Stimulated activated CD8-positive, alpha-beta memory T cell treated with anti-CD3 and anti-CD28 coated beads, Interleukin-15, amount 100 ng/mL, for 1 hour (primary cell): Measurements from ENCODE around the gene C10orf105.

Source experiments
- DNase-seq: peaks from one replicate; pipeline ENCODE4 v3.0.0-alpha.2; 2020; ENCODE audit warnings: low read depth

The C10orf105 gene

GRCh38 chr10:71697938-71698709, 21.5 kb downstream of the C10orf105 start:
- DNase-seq = no peak

DNA sequence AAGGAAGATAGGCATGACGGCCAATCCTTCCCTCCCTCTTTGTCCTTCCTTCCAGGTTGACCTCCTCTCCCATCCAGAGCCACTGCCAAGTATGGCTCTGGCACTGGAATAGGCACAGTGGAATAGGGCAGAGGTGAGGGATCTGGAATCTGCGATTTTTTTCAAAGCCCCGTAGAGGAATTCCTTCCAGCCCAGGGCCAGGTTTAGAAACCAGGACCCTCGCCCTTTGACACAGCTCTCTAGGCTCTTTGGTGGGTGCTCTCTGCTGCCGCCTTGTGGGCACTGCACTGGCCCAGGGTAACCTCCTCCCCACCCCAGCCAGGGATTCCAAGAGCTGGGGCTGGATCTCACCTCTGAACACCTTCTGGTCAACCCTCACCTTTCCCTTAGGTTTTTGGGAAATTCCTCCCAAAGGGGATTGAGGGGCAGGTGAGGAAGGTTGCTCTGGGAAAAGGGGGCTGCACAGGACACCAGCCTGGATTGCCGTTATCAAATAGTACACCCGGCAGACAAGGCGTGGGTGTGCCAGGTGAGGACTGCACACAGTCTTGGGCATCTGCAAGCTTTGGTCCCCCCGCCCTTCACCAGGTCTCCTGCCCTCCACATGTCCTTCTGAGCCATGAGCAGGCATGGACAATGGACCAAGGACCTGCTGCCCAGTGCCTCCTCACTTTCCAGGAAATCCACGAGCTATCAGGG, 22.8 kb downstream of the C10orf105 start:
- DNase-seq = peak; percentile 56

DNA sequence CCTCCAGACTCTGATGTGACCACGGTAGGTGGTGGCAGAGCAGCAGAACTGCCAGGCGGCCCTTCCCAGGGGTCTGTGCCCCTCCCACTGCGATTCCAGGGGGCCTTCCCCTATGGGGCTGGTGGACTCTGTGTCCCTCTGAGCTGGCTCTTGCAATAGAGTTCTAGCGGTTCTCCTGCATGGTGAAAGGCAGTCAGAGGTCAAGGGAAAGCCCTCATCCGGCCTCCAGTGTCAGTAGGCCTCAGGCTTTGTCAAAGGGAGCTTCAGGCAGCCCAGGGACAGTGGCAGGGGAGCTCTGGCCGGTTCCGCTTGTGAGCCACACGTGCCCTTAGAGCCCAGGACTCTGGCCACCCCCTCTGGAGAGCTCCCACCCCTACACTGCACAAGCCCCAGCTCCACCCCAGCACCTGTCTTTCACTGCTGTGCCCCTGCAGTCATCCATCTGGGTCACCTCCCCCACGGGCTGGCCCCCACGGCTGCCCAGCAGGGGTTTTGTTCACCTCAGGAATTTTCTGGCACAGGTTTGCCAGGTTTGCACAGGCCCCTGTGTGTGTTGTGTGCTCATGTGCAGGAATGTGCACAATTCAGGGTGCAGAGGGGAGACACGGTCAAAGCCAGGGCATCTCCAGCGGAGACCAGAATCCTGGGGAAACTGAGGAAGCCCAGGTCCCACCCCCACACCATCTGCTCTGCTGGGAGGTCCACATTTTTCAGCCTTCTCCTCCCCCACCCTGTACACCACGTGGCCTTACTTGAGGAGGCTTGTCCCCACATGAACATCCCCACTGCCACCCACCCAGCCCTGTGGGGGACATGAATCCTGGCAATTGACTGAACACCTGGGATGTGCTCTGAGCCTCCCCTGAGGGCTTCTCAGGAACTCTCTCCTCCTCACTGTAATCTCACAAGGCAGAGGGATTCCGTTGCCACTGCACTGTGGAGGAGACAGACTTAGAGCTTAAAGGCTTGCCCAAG, 23.8 kb downstream of the C10orf105 start:
- DNase-seq = no peak

- no peak for DNase-seq
Measured at GRCh38 chr10:71694567-71694968, 25.0 kb downstream of the C10orf105 start.

- DNase-seq = no peak
Measured at GRCh38 chr10:71694039-71694501, 25.5 kb downstream of the C10orf105 start.

GRCh38 chr10:71693377-71693776, 26.2 kb downstream of the C10orf105 start:
- no peak for DNase-seq

GRCh38 chr10:71692598-71693306, 26.8 kb downstream of the C10orf105 start:
- DNase-seq = no peak

DNA sequence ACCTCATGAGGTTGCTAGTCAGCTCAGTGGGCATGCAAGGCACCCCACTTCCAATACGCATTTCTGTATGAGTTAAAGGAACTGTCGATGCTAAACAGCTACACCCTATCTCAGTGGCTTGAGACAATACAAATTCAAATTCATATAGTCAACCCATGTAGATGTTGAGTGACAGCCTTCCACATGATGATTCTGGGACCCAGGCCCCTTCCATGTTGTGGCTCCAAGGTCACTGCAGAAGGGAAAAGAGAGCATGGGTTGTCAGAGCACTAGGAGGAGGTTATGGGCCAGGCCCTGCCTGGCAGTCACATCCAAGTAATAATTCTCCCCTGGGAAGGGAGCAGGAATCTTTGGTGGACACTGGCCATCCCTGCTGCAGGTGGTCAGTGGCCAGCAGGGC, 28.2 kb downstream of the C10orf105 start:
- no peak for DNase-seq

GRCh38 chr10:71690094-71690720, 29.4 kb downstream of the C10orf105 start:
- DNase-seq = no peak

- DNase-seq = no peak
Measured at GRCh38 chr10:71688256-71688655, 31.3 kb downstream of the C10orf105 start.

- DNase-seq = no peak
Measured at GRCh38 chr10:71687480-71687879, 32.1 kb downstream of the C10orf105 start.

GRCh38 chr10:71687077-71687476, 32.5 kb downstream of the C10orf105 start:
- DNase-seq = no peak

GRCh38 chr10:71685554-71686232, 33.9 kb downstream of the C10orf105 start:
- DNase-seq = no peak

GRCh38 chr10:71684356-71685173, 35.0 kb downstream of the C10orf105 start:
- no peak for DNase-seq

- no peak for DNase-seq
Measured at GRCh38 chr10:71683301-71683700, 36.3 kb downstream of the C10orf105 start.

DNA sequence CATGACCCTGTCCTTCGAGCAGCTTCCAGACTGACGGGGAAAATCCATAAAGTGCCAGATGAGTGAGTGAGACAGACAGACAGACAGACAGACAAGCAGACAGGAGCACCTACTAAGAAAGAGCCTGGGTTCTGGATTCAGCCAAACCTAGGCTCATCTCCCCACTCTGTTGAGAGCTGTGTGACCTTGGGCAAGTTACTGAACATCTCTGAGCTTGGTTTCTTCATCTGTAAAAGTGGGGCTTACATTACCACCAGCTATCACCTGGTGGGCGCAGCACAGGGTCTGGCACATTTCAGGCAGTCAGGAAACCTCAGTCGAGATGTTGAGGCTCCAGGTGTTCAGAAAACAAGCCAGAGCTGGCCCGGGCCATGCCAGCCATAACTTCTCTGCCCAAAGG, 37.6 kb downstream of the C10orf105 start:
- no peak for DNase-seq

DNA sequence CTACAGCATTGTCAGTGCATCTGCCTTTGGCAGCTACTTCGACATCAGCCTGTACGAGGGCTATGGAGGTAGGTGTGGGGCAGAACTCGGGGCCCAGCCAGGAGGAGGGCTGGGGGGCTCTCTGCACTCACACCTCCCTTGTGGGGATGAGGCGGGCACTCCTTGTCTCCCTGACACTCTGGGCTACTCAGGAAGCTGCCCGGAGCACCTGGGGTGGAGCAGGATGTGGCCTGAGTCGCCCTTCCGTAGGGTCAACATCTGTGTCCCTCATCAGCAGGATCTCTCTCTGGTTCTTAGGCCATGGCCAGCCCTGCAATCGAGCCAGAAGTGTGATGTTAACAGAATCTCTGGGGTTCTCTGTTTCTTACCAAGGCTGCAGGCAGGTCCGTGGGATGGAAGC, 40.2 kb downstream of the C10orf105 start:
- no peak for DNase-seq

- no peak for DNase-seq
Measured at GRCh38 chr10:71678057-71678805, 41.3 kb downstream of the C10orf105 start.

GRCh38 chr10:71677261-71677660, 42.3 kb downstream of the C10orf105 start:
- no peak for DNase-seq
